ENCODE results near the gene CEP41.

CEP41 gene

GRCh38 chr7:130421684-130422083 is 19.1 kb downstream of the CEP41 start:
- in situ Hi-C loops (cut with MboI; ENCODE audit: low sequenced_read_pairs) = no loop called here

DNA sequence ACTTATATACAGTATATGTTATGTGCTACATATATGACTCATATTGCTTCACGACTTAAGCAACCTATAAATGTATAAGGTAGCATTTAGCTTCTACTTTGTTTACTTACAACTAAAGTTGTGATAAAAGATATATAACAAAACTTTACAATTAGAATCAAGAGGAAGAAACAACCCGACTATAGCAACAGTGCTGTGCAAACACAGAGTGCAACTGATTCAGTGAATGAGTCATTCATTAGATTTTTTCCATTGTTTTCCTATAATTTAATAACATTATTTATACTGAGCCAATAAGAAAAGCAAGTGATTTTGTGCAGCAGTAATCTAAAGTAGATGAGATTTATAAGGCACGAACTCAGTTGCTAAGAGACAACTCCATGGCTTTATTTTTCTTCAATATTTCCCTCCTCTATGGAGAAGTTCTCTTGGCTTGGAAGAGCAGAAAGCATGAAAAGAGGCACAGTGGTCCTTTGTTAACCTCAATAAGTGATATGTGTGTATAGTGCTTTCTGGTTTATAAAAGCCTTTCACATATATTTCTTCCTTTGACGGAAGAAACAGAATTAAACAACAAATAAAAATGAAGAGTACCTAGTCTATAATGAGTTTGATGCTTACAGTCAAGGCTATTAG is 19.8 kb downstream of the CEP41 start:
- in situ Hi-C loops (cut with MboI; ENCODE audit: low sequenced_read_pairs) = no loop called here

DNA sequence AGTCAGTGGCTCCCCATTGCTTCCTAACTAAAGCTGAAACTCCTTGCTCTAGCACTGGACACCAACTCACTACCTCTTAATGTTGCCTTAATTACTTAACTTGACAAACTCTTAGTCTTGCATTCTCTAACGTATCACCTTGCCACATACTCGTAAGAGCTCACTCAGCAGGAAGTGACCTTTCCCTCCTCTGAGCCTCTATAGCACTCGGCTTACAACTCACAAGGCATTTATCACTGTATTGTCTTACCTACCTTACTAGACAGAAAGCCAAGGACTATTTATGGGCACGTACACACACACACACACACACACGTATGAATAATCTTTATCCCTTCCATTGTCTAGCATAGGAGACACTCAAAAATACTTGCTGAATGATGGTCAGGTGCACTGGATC is 21.2 kb downstream of the CEP41 start:
- in situ Hi-C loops (cut with MboI; ENCODE audit: low sequenced_read_pairs) = no loop called here

GRCh38 chr7:130418306-130418705 is 22.5 kb downstream of the CEP41 start:
- in situ Hi-C loops (cut with MboI; ENCODE audit: low sequenced_read_pairs) = no loop called here

- in situ Hi-C loops (cut with MboI; ENCODE audit: low sequenced_read_pairs) = no loop called here
These were observed 23.6 kb downstream of the CEP41 start for GRCh38 chr7:130417213-130417612.

DNA sequence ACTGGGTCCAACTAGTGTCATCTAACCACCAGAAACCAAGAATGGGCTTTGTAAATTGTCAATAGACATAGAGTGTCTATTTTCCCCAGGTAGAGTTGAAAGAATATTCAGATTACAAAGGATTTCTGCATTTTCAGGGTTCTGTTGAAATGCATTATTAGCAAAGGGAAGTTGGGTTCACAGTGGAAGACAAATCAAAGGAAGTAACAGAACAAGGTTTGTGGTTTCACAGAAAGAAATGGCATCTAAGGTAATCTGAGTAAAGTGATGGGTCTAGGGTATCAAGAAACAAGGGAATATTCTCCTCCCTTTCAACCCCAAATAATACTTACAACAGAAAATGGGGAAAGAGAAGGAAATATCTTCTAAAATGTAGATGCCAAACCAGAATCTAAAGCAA is 25.8 kb downstream of the CEP41 start:
- in situ Hi-C loops (cut with MboI; ENCODE audit: low sequenced_read_pairs) = no loop called here

GRCh38 chr7:130413201-130413600 is 27.6 kb downstream of the CEP41 start:
- in situ Hi-C loops (cut with MboI; ENCODE audit: low sequenced_read_pairs) = no loop called here

- in situ Hi-C loops (cut with MboI; ENCODE audit: low sequenced_read_pairs) = no loop called here
These were observed 29.8 kb downstream of the CEP41 start for GRCh38 chr7:130410868-130411541.

- in situ Hi-C loops (cut with MboI; ENCODE audit: low sequenced_read_pairs) = no loop called here
These were observed 31.1 kb downstream of the CEP41 start for GRCh38 chr7:130409712-130410072.

DNA sequence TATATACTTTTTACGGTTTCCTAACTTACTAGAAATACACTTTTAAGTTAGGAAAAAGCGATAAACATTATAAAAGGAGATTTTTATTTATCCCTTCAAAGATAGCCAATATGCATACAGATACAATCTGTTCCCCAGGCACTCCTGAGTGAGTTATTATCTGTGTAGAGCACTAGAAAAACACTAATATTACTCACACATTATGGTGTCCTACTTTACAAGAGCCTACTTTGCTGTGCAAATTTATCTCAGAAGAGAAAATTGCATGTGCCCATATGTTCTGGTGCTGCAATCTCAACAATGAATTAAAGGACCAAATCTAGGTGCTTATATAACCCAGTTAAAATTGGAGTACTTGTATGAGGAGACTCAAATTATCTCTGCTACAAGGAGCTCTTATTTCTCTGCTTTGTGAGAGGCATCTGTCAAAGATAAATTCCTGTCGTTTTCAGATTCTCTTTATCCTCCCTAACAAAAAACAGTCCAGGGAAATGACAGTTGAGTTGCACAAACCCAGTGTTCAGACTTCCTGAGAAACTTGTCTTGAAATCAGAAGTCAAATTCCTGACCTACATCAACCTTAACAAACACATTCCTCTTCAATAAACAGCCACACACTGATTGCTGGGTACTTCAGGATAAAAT is 31.6 kb downstream of the CEP41 start:
- in situ Hi-C loops (cut with MboI; ENCODE audit: low sequenced_read_pairs) = no loop called here

DNA sequence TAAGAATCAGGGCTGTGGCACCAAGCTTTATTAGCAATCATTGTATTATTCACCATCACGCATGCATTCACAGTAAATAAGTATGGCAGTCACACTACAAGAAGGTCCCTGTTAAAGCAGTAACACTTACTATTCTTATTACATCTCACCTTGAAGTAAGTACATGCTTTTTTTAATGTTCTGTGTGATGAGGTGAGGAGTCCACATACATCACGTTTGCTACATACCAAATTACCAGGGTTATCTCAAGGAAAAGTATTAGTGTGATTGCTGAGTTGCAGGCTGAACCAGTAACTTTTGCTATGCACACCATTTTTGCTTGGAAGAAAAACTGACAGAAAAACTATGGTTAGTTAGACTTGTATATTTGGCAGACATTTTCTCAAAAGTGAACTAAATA is 35.8 kb downstream of the CEP41 start:
- in situ Hi-C loops (cut with MboI; ENCODE audit: low sequenced_read_pairs) = no loop called here

- in situ Hi-C loops (cut with MboI; ENCODE audit: low sequenced_read_pairs) = no loop called here
These were observed 39.2 kb downstream of the CEP41 start for GRCh38 chr7:130401578-130401977.

DNA sequence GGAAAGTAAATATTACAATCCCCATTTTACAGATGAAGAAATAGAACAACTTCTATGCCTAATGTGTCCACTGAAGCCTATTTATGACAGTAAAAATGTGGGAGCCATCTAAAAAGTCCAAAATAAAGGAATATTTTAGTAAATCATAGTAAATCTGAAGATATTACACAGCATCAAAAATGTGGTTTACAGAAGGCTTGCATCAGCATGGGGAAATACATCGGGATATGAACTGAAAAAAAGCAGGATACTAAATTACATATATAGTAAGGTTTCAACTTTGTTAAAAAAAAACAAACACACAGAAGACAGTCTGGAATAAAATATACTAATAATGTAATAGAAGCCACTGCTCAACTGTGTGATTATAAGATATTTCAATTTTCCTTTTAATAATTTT is 39.7 kb downstream of the CEP41 start:
- in situ Hi-C loops (cut with MboI; ENCODE audit: low sequenced_read_pairs) = no loop called here

DNA sequence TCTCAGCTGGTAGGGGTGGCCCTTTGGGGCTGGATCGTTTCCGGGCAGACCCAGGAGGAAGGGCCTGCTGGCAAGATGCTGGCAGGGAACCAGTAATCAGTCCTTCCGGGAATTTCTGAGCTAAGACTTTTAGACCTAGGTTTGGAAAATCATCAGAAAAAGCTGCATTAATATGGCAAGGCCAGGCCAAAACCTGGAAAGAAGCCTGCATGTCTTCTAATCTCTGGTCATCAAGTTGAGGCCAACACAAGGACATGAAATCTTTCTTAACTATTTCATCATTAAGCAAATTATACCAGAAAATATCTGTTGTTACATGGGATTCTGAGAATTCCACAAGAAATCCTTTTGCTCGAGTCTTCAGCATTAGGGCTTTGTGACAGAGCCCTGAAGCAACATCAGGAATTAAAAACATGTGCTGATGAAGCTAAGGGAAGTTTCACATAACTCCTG is 40.7 kb downstream of the CEP41 start:
- in situ Hi-C loops (cut with MboI; ENCODE audit: low sequenced_read_pairs) = no loop called here

DNA sequence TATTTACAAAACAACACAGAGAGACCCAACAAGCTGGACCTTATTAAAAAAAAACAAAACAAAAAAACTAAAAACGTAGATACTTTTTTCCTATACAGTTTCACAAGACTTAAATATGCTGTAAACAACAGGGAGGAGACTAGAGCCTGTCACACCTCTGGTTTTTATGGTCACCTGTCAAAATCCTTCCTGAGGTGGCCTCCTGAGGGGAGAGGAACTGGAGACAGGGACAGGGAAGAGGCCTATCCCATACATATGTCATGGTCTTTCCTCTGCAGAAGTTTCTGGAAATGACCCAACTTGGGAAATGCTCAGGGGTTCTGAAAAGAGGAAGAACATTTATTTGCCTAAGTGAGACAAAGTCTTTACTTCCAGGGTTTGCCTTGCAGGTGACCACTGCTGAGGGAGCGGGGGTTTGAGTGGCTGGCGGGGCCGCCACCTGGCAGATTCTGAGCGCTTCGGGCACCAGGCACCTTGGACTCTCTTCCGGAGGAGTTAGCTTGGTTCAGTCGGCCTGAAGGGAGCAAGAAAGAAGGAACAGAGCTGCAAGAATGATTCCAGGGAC is 42.2 kb downstream of the CEP41 start:
- in situ Hi-C loops (cut with MboI; ENCODE audit: low sequenced_read_pairs) = no loop called here

GRCh38 chr7:130397758-130398073 is 43.1 kb downstream of the CEP41 start:
- in situ Hi-C loops (cut with MboI; ENCODE audit: low sequenced_read_pairs) = no loop called here

DNA sequence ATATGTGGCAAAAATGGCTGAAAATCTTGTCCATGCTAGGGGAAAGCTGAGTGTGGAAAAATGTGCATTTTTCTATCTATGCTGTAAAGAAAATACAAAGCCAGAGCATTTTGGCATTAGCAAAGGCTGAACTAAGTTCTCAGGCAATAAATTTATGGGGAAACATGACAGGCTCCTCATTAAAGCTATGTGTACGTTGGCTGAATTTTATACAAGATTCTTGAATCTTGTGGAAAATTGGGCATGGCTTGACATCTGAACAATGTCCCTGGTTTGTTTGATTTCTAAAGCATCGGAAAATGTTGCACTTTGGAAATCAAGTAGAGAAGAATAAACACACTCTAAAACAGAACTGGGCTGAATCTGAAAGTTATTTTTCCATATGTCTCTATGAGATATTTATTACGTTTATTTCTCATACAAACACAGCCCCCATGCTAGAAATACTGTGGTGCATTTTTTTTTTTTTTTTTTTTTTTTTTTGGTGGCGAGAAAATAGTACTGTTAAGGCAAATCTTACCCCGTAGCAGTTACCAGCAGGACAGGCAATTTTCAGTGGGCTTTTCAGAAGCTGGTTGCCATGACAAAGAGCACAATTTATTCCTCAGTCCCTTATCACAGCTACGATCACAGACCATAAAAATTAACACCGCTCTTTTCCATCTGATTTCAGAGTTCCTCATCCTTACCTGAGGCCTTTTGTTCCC is 43.6 kb downstream of the CEP41 start:
- in situ Hi-C loops (cut with MboI; ENCODE audit: low sequenced_read_pairs) = no loop called here

GRCh38 chr7:130396109-130396508 is 44.7 kb downstream of the CEP41 start:
- in situ Hi-C loops (cut with MboI; ENCODE audit: low sequenced_read_pairs) = no loop called here

GRCh38 chr7:130395421-130395820 is 45.4 kb downstream of the CEP41 start:
- in situ Hi-C loops (cut with MboI; ENCODE audit: low sequenced_read_pairs) = no loop called here

GRCh38 chr7:130394421-130395195 is 46.2 kb downstream of the CEP41 start:
- in situ Hi-C loops (cut with MboI; ENCODE audit: low sequenced_read_pairs) = no loop called here
